ENCODE data around the gene INAFM2.

DNA sequence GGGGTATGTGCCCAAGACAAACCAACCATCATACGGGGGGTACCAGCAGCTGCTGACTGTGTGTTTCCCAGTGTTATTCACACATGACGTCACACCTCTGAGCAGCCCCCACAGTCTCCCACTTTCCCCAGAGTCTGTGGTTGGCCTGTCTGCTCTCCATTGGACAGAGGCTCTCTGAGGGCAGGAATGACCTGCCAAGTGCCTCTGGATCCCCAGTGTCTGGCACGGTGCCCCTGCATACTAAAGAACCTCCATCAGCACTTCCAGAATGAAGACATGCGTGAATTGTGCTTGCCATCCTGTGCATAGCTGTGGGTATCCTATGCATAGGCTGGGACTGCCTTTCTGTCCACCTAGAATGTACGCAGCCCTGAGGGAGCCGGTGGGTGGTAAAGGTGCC is 20.7 kb downstream of the INAFM2 start:
- TF ChIP-seq, protein P1, sequence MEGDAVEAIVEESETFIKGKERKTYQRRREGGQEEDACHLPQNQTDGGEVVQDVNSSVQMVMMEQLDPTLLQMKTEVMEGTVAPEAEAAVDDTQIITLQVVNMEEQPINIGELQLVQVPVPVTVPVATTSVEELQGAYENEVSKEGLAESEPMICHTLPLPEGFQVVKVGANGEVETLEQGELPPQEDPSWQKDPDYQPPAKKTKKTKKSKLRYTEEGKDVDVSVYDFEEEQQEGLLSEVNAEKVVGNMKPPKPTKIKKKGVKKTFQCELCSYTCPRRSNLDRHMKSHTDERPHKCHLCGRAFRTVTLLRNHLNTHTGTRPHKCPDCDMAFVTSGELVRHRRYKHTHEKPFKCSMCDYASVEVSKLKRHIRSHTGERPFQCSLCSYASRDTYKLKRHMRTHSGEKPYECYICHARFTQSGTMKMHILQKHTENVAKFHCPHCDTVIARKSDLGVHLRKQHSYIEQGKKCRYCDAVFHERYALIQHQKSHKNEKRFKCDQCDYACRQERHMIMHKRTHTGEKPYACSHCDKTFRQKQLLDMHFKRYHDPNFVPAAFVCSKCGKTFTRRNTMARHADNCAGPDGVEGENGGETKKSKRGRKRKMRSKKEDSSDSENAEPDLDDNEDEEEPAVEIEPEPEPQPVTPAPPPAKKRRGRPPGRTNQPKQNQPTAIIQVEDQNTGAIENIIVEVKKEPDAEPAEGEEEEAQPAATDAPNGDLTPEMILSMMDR (conservative IDR thresholded peaks at IDR 0.05; ENCODE audit: low read length) = no peak
- TF ChIP-seq EZH2phosphoT487 (IDR thresholded peaks at IDR 0.05; ENCODE audit: borderline replicate concordance, low read depth, low read length) = no peak

Data from OCI-LY7 (cell line).